HG02840 (cell line): ENCODE measurements around the gene ZNF335.
"Not testable (repeated sequence)": the region's sequence is repeated elsewhere in the genome, so short reads cannot be mapped to it uniquely, and the experiment has no call there.

Experiments
- ATAC-seq: cut with Tn5 transposase; IDR thresholded peaks from one replicate; pipeline ENCODE4 v1.9.1; 2021; ENCODE audit warnings: mild to moderate bottlenecking, moderate library complexity, moderate number of reproducible peaks; ENCODE audit not compliant: unreplicated experiment, low FRiP score

ZNF335 gene

GRCh38 chr20:46001498-46001897, 29.5 kb upstream of the ZNF335 start:
- ATAC-seq = no peak

GRCh38 chr20:46000262-46000996, 28.4 kb upstream of the ZNF335 start:
- no peak for ATAC-seq

- no peak for ATAC-seq
These were observed 27.7 kb upstream of the ZNF335 start for GRCh38 chr20:45999557-46000261.

GRCh38 chr20:45998761-45999160, 26.8 kb upstream of the ZNF335 start:
- no peak for ATAC-seq

GRCh38 chr20:45998337-45998736, 26.3 kb upstream of the ZNF335 start:
- no peak for ATAC-seq

- ATAC-seq = no peak
These were observed 25.2 kb upstream of the ZNF335 start for GRCh38 chr20:45997187-45997586.

- not testable (repeated sequence) for ATAC-seq
These were observed 23.6 kb upstream of the ZNF335 start for GRCh38 chr20:45995495-45996097.

GRCh38 chr20:45994761-45995493, 22.9 kb upstream of the ZNF335 start:
- ATAC-seq = no peak

- ATAC-seq = no peak
These were observed 21.4 kb upstream of the ZNF335 start for GRCh38 chr20:45993197-45993951.

GRCh38 chr20:45991616-45992015, 19.6 kb upstream of the ZNF335 start:
- no peak for ATAC-seq

- not testable (repeated sequence) for ATAC-seq
These were observed 16.8 kb upstream of the ZNF335 start for GRCh38 chr20:45988830-45989229.

- ATAC-seq = no peak
These were observed 15.2 kb upstream of the ZNF335 start for GRCh38 chr20:45987108-45987780.

- ATAC-seq = no peak
These were observed 13.6 kb upstream of the ZNF335 start for GRCh38 chr20:45985573-45985972.

GRCh38 chr20:45983279-45983743, 11.3 kb upstream of the ZNF335 start:
- ATAC-seq = no peak

GRCh38 chr20:45981261-45981660, 9.3 kb upstream of the ZNF335 start:
- ATAC-seq = no peak

GRCh38 chr20:45976086-45976485, 4.1 kb upstream of the ZNF335 start:
- no peak for ATAC-seq

GRCh38 chr20:45975686-45976085, 3.7 kb upstream of the ZNF335 start:
- no peak for ATAC-seq

GRCh38 chr20:45974896-45975565, 3.0 kb upstream of the ZNF335 start:
- ATAC-seq = no peak
